Tibial nerve (tissue), 4 donors: ENCODE data around the gene RIPOR3. TPM values are rescaled to one million over a fixed set of nuclear protein-coding genes. Genes with fewer than 3 reads are reported as not detected.

Experiments
- DNase-seq, 2 donors: peaks; one replicate each; pipeline ENCODE4 v3.0.0-alpha.2; 2019; ENCODE audit warnings: low spot score in 2 of 2
- H3K27ac ChIP-seq, 4 donors: fragments of 200-600 bp; sonication (generic) in 3 of 4; one replicate each; pipeline ENCODE4 v1.5.1; 2017 to 2019; ENCODE audit warnings: mild to moderate bottlenecking in 1 of 4
- H3K27me3 ChIP-seq, 2 donors: fragments of 200-600 bp; sonication (generic) in 1 of 2; one replicate each; pipeline versions ENCODE4 v1.5.1 to v1.6.0; 2017 to 2019
- H3K36me3 ChIP-seq, 3 donors: fragments of 200-600 bp; sonication (generic); one replicate each; pipeline ENCODE4 v1.5.1; 2018 to 2019
- H3K4me1 ChIP-seq, 4 donors: fragments of 200-600 bp; sonication (generic) in 3 of 4; one replicate each; pipeline ENCODE4 v1.5.1; 2017 to 2019
- H3K4me3 ChIP-seq, 4 donors: fragments of 200-600 bp; sonication (generic) in 3 of 4; one replicate each; pipeline ENCODE4 v1.5.1; 2017 to 2019; ENCODE audit warnings: mild to moderate bottlenecking in 1 of 4, moderate library complexity in 1 of 4
- H3K9me3 ChIP-seq, 4 donors: fragments of 200-600 bp; sonication (generic) in 3 of 4; one replicate each; pipeline ENCODE4 v1.5.1; 2017 to 2019
- CTCF ChIP-seq, 5 experiments: fragments of 200-600 bp in 3 of 5; fragments of 450-650 bp in 2 of 5; sonication (generic) in 3 of 5; IDR thresholded peaks; one replicate each; pipeline ENCODE4 v1.5.1; 2016 to 2019; ENCODE audit warnings: antibody characterized with exemption in 5 of 5, mild to moderate bottlenecking in 3 of 5, moderate library complexity in 2 of 5
- EP300 ChIP-seq, 2 donors: sonication (generic); formaldehyde crosslinking; IDR thresholded peaks; one replicate each; pipeline ENCODE4 v1.6.1; 2017; ENCODE audit warnings: antibody characterized with exemption in 2 of 2, mild to moderate bottlenecking in 1 of 2
- POLR2A ChIP-seq, 2 donors: fragments of 450-650 bp; IDR thresholded peaks; one replicate each; pipeline ENCODE4 v1.6.1; 2017; ENCODE audit warnings: antibody characterized with exemption in 2 of 2, mild to moderate bottlenecking in 2 of 2, moderate library complexity in 2 of 2
- WGBS, 2 donors: methylation state at CpG; one replicate each; pipeline ENCODE4 v1.1.5; 2018; 5-methylcytosine and 5-hydroxymethylcytosine counted together
- total RNA-seq, 4 donors: library from RNA; depleted of rRNA; stranded (reverse); fragments of >200 nt; gene quantifications; one replicate each; pipeline ENCODE4 v1.1.0, GENCODE V29; 2016

Gene RIPOR3
- total RNA-seq, 4 donors from 2014 or later, result 24.5 to 73.0 (median 35.5) TPM

- peaks cover 0 to 61% (median 21%) of the 10 kb centered on the region in 3 donors for H3K36me3 ChIP-seq
- 71 to 87% methylated on average over 2 of the region's 2 CpGs for WGBS, 2 donors
- H3K27ac ChIP-seq, result no peak overlapping the region
- peaks cover 0 to 38% (median 11%) of the 10 kb centered on the region in 4 donors for H3K4me1 ChIP-seq
- TF ChIP-seq EP300 (IDR thresholded peaks at IDR 0.05) (no peak), POLR2A (IDR thresholded peaks at IDR 0.05) (no peak), CTCF (IDR thresholded peaks at IDR 0.05) (no peak)
- DNase-seq, result no peak
- no peak overlapping the region for H3K4me3 ChIP-seq
- H3K27me3 ChIP-seq, result no peaks in the 10 kb centered on the region
- no peaks in the 10 kb centered on the region for H3K9me3 ChIP-seq
Measured at GRCh38 chr20:50565383-50565782, 126.0 kb downstream of the RIPOR3 start.

DNA sequence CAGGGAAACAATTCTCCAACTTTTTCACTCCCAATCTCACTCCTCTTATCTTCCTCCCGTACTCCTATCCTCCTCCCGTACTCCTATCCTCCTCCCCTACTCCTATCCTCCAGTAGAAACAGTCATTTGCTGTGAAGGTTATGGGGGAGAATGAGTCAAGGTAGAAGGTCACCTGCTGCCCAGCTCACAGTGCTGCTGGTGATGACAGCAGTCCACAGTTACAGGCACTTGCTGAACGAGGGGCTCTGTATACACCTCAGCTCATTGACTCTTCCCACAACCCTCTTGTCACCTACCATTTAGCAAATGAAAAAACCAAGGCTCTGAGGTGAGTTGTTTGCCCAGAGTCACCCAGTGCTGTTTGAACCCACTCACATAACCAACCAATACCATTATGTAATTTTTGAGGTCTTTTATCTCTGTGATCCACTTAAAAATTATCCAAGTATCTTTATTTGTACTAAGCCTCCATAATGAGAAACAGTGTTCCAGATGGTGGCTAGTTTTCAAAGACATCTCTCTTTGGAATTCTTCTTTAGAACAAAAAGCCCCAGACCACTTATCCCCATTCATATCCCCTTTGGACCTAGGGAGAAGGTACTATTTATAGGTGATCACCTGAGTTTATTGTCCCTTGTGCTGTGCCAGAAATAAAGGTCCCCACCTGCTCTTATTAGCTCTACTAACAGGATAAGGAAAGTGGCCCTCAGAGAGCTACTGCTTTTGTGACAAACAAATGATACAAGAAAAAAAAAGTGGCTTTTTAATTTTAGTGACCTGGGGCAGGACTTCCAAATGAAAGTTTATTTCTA, 128.0 kb downstream of the RIPOR3 start:
- DNase-seq, result no peak
- H3K9me3 ChIP-seq, result no peaks in the 10 kb centered on the region
- no peak overlapping the region for H3K4me3 ChIP-seq
- no peak overlapping the region for H3K27ac ChIP-seq
- H3K4me1 ChIP-seq, result peaks cover 0 to 33% (median 8%) of the 10 kb centered on the region in 4 donors
- H3K36me3 ChIP-seq, result peaks cover 0 to 44% (median 21%) of the 10 kb centered on the region in 3 donors
- H3K27me3 ChIP-seq, result no peaks in the 10 kb centered on the region
- no peak for TF ChIP-seq CTCF (IDR thresholded peaks at IDR 0.05)
- TF ChIP-seq EP300 (IDR thresholded peaks at IDR 0.05), result no peak
- no peak for TF ChIP-seq POLR2A (IDR thresholded peaks at IDR 0.05)
- WGBS, 2 donors, result 86 to 92% methylated on average over 3 of the region's 3 CpGs

GRCh38 chr20:50562262-50562701, 129.1 kb downstream of the RIPOR3 start:
- Histone ChIP-seq H3K9me3 (no peaks in the 10 kb centered on the region), H3K27me3 (no peaks in the 10 kb centered on the region), H3K27ac (peak overlapping the region in 2 of 4 donors; percentile 70 to 74), H3K4me3 (no peak overlapping the region), H3K4me1 (peaks cover 0 to 33% (median 8%) of the 10 kb centered on the region in 4 donors), H3K36me3 (peaks cover 0 to 40% (median 13%) of the 10 kb centered on the region in 3 donors)
- TF ChIP-seq POLR2A (IDR thresholded peaks at IDR 0.05) (no peak), CTCF (IDR thresholded peaks at IDR 0.05) (no peak), EP300 (IDR thresholded peaks at IDR 0.05) (no peak)
- WGBS, 2 donors, result 88 to 93% methylated on average over 7 of the region's 7 CpGs
- DNase-seq, result no peak

DNA sequence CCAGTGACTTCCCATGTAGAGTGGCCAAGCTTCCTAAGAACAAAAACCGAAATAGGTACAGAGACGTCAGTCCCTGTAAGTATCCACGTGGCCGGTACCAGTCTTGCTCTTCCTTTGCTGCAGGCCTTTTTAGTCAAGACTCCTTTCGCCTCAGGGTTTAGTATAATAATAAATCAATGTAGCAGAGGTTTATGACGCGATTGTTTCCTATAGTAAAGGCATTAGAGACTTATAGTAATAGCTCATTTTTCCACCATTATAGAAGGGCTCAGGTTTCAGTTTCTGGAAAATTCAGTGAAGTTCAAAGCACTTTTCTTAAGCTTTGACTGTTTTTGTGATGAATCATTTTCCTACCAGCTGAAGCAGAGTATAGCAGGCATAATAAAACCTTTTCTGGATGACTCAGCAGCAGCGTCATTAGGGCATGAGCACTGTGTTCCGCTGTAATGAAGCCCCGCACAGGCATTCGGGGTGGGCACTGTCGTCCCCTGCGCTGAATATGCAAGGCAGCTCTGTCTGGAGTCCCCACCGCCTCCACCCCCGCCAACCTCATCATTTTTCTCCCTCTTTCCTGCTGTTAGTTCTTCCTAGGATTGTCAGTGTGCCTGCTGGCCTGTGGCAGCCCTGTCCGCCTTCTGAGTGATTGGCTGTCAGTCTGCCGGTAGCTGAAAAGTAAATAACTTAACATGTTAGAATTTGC, 129.8 kb downstream of the RIPOR3 start:
- Histone ChIP-seq H3K4me3 (no peak overlapping the region), H3K27ac (peak overlapping the region in 2 of 4 donors; percentile 70 to 74), H3K27me3 (no peaks in the 10 kb centered on the region), H3K9me3 (no peaks in the 10 kb centered on the region), H3K4me1 (peaks cover 0 to 33% (median 8%) of the 10 kb centered on the region in 4 donors), H3K36me3 (peaks cover 0 to 38% (median 13%) of the 10 kb centered on the region in 3 donors)
- TF ChIP-seq EP300 (IDR thresholded peaks at IDR 0.05) (no peak), POLR2A (IDR thresholded peaks at IDR 0.05) (no peak), CTCF (IDR thresholded peaks at IDR 0.05) (no peak)
- WGBS, 2 donors, result 54 to 63% methylated on average over 17 of the region's 17 CpGs
- no peak for DNase-seq

- Histone ChIP-seq H3K9me3 (no peaks in the 10 kb centered on the region), H3K4me1 (peaks cover 0 to 33% (median 8%) of the 10 kb centered on the region in 4 donors), H3K36me3 (peaks cover 0 to 31% (median 13%) of the 10 kb centered on the region in 3 donors), H3K27me3 (no peaks in the 10 kb centered on the region), H3K4me3 (no peak overlapping the region), H3K27ac (peak overlapping the region in 2 of 4 donors; percentile 70 to 74)
- WGBS, 2 donors, result 58 to 67% methylated on average over 5 of the region's 5 CpGs
- TF ChIP-seq CTCF (IDR thresholded peaks at IDR 0.05) (no peak), EP300 (IDR thresholded peaks at IDR 0.05) (no peak), POLR2A (IDR thresholded peaks at IDR 0.05) (no peak)
- no peak for DNase-seq
Measured at GRCh38 chr20:50560867-50561266, 130.5 kb downstream of the RIPOR3 start.
